Embryonic facial prominence (tissue), 1 donor: ENCODE measurements around the gene TACC2.
"Not testable (repeated sequence)": the region's sequence is repeated elsewhere in the genome, so short reads cannot be mapped to it uniquely, and the experiment has no call there.

Experiments used
- DNase-seq: peaks from one replicate; pipeline ENCODE4 v3.0.0-alpha.2; 2016; ENCODE audit errors: extremely low spot score

The TACC2 gene

GRCh38 chr10:122194251-122194650 is 205.3 kb downstream of the TACC2 start:
- DNase-seq: no peak

DNA sequence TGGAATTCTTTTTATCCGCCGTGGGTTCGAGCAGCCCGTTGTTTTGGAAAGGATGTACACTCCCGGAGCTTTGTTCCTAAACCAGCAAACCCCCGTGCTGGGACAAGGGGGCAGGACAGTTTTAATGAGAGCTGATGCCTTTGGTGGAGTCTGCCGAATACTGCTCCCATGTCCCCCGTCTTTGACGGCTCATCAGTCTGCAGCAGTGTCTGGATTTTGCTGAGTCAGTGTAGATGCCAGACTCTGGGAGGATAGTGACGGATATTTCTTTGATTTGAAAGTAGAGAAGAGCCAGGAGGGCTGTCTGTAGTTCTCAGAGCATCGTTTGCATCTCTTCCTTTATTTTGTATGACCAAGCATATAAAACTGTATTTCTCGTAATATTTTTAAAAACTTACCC is 207.3 kb downstream of the TACC2 start:
- no peak for DNase-seq

DNA sequence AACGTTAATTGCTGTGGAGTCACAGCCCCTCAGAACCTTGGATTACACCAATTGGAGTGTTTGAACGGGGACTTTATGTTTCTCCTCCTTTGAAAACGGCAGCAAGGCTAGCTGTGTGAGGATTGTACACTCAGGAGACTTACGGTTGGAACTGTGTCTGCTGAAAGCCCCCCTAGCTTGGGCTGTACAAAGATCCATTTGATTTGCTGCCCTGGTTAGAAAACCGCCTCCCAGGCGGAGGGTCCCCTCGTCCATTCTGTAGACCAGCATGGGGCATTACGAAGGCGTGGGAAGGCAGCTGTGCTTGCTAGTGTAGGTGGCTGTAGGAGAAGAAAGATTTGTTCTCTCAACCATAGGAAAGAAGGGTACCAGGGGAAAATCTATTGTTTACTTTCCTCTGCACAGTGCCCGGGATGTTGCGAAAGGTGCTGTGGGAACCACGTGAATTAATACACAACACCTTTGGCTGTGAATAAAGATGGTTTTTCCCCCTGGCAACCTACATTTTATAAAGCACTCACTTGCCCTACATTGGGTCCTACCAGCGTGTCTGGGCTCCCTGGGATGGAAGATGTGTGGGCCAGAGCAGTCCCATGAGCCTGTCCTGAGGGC is 208.8 kb downstream of the TACC2 start:
- no peak for DNase-seq

DNA sequence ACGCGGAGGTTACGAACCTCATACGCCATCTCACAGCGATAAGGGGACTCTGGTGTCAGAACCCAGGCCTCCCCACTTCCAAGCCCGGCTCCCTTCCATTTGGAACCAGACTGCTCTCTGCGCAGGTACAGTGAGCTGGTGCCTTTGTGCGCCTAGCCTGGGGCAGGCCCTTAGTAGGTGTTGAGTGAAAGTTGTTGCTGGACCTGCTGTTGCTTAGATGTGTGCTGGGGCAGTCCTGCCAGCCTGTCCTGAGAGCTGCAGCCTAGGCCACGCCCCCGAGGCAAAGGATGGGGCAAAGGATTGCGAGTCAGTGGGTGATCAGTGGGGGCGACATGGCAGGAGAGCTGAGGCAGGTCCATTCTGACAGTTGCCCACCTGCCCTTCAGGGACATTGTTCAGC is 209.7 kb downstream of the TACC2 start:
- DNase-seq: no peak

DNA sequence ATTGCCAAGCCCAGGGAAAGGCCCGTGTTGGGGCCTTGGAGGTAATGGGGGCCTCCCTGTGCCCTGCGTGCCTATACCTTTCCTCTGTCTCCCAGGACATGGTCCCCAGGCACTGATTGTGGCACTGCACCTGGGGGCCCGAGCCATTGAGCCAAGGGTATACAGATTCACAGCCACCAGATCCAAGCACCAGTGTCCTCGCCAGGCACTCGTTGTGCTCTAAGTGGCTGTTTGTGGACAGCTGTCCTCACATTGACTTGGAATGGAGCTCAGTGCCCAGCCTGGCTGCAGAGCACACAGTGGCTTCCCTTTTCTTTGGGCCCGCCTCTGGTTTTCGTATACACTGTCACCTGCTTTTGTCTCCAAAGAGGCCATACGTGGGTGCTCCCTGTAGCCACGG is 210.1 kb downstream of the TACC2 start:
- no peak for DNase-seq

- DNase-seq: no peak
Observed at GRCh38 chr10:122199689-122200088, 210.7 kb downstream of the TACC2 start.

- no peak for DNase-seq
Observed at GRCh38 chr10:122201401-122201800, 212.4 kb downstream of the TACC2 start.

- DNase-seq: not testable (repeated sequence)
Observed at GRCh38 chr10:122203180-122203579, 214.2 kb downstream of the TACC2 start.

GRCh38 chr10:122204691-122205489 is 215.9 kb downstream of the TACC2 start:
- no peak for DNase-seq

- DNase-seq: no peak
Observed at GRCh38 chr10:122206471-122207065, 217.6 kb downstream of the TACC2 start.

- DNase-seq: no peak
Observed at GRCh38 chr10:122207163-122207562, 218.2 kb downstream of the TACC2 start.

DNA sequence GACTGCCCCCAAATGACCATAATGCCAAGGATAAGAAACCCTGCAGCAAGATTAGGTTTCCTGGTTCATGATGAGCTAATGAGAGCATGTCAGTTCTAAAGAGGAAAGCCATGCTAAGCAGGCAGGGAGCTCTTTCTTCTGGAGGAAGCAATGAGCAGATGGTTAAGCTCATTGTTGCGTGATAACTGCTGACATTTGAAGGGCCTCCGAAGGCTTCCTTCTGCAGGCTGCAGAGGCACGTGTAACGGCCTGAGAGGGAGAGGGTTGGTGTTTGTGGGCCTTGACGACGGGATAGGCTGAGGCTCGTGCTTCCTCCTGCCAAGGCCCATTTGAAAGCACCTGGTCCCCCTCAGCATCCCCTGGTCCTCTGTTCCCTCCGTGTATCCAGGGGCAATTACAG is 218.6 kb downstream of the TACC2 start:
- no peak for DNase-seq

- no peak for DNase-seq
Observed at GRCh38 chr10:122208571-122209430, 219.8 kb downstream of the TACC2 start.

GRCh38 chr10:122210481-122211265 is 221.7 kb downstream of the TACC2 start:
- DNase-seq: no peak

GRCh38 chr10:122213364-122213763 is 224.4 kb downstream of the TACC2 start:
- no peak for DNase-seq

- no peak for DNase-seq
Observed at GRCh38 chr10:122213766-122214165, 224.8 kb downstream of the TACC2 start.

GRCh38 chr10:122216047-122216446 is 227.1 kb downstream of the TACC2 start:
- DNase-seq: no peak

GRCh38 chr10:122219340-122219739 is 230.4 kb downstream of the TACC2 start:
- no peak for DNase-seq

- no peak for DNase-seq
Observed at GRCh38 chr10:122220736-122221135, 231.8 kb downstream of the TACC2 start.

DNA sequence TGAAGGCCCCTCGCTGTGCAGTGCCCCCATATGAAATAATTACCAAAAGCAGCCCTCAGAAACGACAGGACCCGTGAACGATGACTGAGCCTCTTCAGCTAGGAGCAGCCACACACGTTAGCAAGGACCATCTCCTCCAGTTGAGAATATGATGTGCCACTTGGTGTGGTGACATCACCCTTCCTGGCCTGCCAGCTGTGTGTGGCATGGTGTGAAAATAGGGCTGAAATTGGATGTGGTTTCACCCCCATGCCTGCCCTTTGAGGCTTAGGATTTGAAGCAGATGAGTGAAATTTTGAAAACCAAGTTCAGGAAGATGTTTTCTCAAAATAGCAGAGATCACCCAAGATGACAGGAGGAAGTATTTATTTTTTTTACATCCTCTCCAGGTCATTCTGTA is 233.0 kb downstream of the TACC2 start:
- DNase-seq: no peak

- DNase-seq: no peak
Observed at GRCh38 chr10:122222638-122223037, 233.7 kb downstream of the TACC2 start.
